ENCODE results near the gene AGBL3. TPM values are rescaled to one million over a fixed set of nuclear protein-coding genes. Genes with fewer than 3 reads are reported as not detected.

The AGBL3 gene
- total and polyA plus RNA-seq, 9 of the 15 experiments (the other 6 are each of a cell fraction or from before 2014, with no cell fraction given), result 0.54 to 2.9 (median 1.7) TPM

- TF ChIP-seq TSHZ1 (CRISPR knock-in tag; IDR thresholded peaks at IDR 0.05) (no peak), MAZ (CRISPR knock-in tag; conservative IDR thresholded peaks at IDR 0.05 in 1 of 2, IDR thresholded peaks at IDR 0.05 in 1 of 2) (no peak; a peak in 1 of 4 replicates), RBM17 (IDR thresholded peaks at IDR 0.05; ENCODE audit: borderline replicate concordance, low read depth, low read length) (no peak), EWSR1 (IDR thresholded peaks at IDR 0.05; ENCODE audit: borderline replicate concordance, low read depth, partially characterized antibody) (no peak), CAMTA2 (CRISPR knock-in tag; conservative IDR thresholded peaks at IDR 0.05) (no peak), NR2C1 (IDR thresholded peaks at IDR 0.05) (no peak), NR2C1 (tag; IDR thresholded peaks at IDR 0.05) (peak; percentile 55), ZEB2 (IDR thresholded peaks at IDR 0.05) (peak; percentile 9; the same call in 1 of the 2 replicates), RFX5 (IDR thresholded peaks at IDR 0.05; ENCODE audit: low read depth, low read length) (no peak), CSDE1 (IDR thresholded peaks at IDR 0.05) (no peak), STAT5A (IDR thresholded peaks at IDR 0.05; ENCODE audit: borderline replicate concordance, low read length) (no peak), HOMEZ (CRISPR knock-in tag; IDR thresholded peaks at IDR 0.05) (no peak), BHLHE40 (IDR thresholded peaks at IDR 0.05; ENCODE audit: low read length) (no peak), IRF9 (tag; IDR thresholded peaks at IDR 0.05) (peak; percentile 66)
Measured at GRCh38 chr7:135147899-135148721, 161.8 kb downstream of the AGBL3 start, which contains the start of gene TMEM140 (continued).
